Mesothelial cell of epicardium (in vitro differentiated cells): ENCODE results near the gene MBOAT1. TPM values are rescaled to one million over a fixed set of nuclear protein-coding genes. Genes with fewer than 3 reads are reported as not detected.

Experiments
- DNase-seq, 2 experiments: peaks; one replicate each; pipeline ENCODE4 v3.0.0; 2021; ENCODE audit warnings: low spot score in 2 of 2; ENCODE audit not compliant: unreplicated experiment in 2 of 2
- H3K27ac Mint-ChIP-seq: 2 replicates; pipeline ENCODE4 v1.8.0; 2021; ENCODE audit warnings: mixed read lengths
- H3K27me3 Mint-ChIP-seq: 2 replicates; pipeline ENCODE4 v1.8.0; 2021; ENCODE audit warnings: low read depth, mixed read lengths
- H3K36me3 Mint-ChIP-seq: 2 replicates; pipeline ENCODE4 v1.8.0; 2021; ENCODE audit warnings: mixed read lengths
- H3K4me1 Mint-ChIP-seq: 2 replicates; pipeline ENCODE4 v1.8.0; 2021; ENCODE audit warnings: mixed read lengths
- H3K4me3 Mint-ChIP-seq: 2 replicates; pipeline ENCODE4 v1.8.0; 2021; ENCODE audit warnings: mild to moderate bottlenecking, moderate library complexity, mixed read lengths
- H3K9me3 Mint-ChIP-seq: 2 replicates; pipeline ENCODE4 v1.8.0; 2021; ENCODE audit warnings: mixed read lengths
- total RNA-seq: library from RNA; stranded (reverse); gene quantifications from 3 replicates; pipeline ENCODE4 v1.2.1, GENCODE V29; 2021
- TF ChIP-seq, protein P1 (sequence below): fragments of 200-600 bp; sonication (generic); IDR thresholded peaks from one replicate; pipeline ENCODE4 v1.5.0; 2021; ENCODE audit warnings: antibody characterized with exemption; ENCODE audit not compliant: unreplicated experiment

Gene MBOAT1
- total RNA-seq, 1 donor from 2014 or later, result 23.5 TPM

DNA sequence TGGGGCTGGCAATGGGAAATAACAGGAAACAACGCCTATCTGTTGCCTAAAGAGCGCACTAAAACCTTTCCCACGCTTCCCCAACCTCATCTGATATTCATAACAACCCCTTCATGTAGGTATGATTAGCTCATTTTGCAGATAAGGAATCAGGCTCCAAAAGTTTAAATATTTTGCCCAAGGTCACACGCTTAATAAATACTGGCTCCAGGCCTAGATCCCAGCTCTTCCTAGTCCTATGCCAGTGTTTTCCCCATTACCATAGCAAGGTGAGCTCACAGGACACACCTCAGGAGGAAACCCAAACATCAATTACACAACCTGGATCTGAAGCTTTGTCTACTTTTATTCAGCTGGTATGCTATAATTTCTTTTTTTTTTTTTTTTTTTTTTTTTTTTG, 19.6 kb downstream of the MBOAT1 start:
- no peaks in the 10 kb centered on the region for H3K27me3 Mint-ChIP-seq
- no peak overlapping the region for H3K4me3 Mint-ChIP-seq
- H3K27ac Mint-ChIP-seq, result no peak overlapping the region
- TF ChIP-seq, protein P1, sequence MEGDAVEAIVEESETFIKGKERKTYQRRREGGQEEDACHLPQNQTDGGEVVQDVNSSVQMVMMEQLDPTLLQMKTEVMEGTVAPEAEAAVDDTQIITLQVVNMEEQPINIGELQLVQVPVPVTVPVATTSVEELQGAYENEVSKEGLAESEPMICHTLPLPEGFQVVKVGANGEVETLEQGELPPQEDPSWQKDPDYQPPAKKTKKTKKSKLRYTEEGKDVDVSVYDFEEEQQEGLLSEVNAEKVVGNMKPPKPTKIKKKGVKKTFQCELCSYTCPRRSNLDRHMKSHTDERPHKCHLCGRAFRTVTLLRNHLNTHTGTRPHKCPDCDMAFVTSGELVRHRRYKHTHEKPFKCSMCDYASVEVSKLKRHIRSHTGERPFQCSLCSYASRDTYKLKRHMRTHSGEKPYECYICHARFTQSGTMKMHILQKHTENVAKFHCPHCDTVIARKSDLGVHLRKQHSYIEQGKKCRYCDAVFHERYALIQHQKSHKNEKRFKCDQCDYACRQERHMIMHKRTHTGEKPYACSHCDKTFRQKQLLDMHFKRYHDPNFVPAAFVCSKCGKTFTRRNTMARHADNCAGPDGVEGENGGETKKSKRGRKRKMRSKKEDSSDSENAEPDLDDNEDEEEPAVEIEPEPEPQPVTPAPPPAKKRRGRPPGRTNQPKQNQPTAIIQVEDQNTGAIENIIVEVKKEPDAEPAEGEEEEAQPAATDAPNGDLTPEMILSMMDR, result no peak
- H3K9me3 Mint-ChIP-seq, result peaks cover 30% of the 10 kb centered on the region
- peaks cover 15% of the 10 kb centered on the region for H3K36me3 Mint-ChIP-seq
- H3K4me1 Mint-ChIP-seq, result peaks cover 6% of the 10 kb centered on the region
- no peak for DNase-seq

DNA sequence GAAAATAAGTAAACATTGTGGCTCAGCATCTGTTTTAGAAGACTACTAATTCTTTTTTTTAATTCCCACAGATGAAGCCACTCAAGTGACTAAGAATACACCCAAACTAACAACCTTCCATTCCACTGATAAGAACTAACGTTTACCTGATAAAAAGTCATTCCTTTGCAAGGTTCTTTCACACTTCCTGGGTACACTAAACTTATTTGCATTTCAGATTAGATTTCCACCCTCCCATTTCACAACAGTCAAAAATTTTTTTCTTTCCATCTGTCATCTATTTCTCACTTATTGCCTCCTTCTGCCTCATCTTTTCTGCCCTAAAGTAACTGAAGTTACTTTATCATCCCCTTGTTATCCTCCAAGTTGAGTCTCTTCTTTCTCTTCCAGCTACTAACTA, 20.3 kb downstream of the MBOAT1 start:
- DNase-seq, result no peak
- Mint-ChIP-seq H3K4me1 (no peaks in the 10 kb centered on the region), H3K27ac (no peak overlapping the region), H3K36me3 (peaks cover 21% of the 10 kb centered on the region), H3K9me3 (peaks cover 34% of the 10 kb centered on the region), H3K27me3 (no peaks in the 10 kb centered on the region), H3K4me3 (no peak overlapping the region)
- TF ChIP-seq, protein P1, result no peak

DNA sequence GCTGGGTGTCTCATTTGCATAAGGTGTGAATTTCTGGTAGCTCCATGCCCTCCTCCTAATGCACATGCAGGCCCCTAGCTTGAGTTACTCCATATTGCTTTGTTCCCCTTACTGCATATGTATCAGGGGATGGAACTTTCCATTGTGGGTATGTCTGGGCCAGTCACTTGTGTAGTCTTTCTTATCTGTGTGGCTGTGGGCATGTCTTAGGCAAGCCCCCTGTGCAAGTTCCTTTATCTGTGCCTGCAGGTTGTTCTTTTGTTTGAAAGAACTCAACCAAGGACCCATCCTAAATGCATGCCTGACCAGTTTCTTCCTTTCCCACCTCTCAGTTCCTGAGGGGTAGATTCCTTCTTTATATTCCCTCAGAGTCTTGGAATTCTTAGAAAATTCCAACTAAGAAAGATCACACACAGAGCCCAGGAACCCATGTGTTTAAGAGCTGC, 23.6 kb downstream of the MBOAT1 start:
- Mint-ChIP-seq H3K36me3 (peaks cover 23% of the 10 kb centered on the region), H3K27ac (no peak overlapping the region), H3K4me1 (peaks cover under 1% of the 10 kb centered on the region), H3K9me3 (peaks cover 26% of the 10 kb centered on the region), H3K4me3 (no peak overlapping the region), H3K27me3 (no peaks in the 10 kb centered on the region)
- no peak for DNase-seq
- TF ChIP-seq, protein P1, result no peak

DNA sequence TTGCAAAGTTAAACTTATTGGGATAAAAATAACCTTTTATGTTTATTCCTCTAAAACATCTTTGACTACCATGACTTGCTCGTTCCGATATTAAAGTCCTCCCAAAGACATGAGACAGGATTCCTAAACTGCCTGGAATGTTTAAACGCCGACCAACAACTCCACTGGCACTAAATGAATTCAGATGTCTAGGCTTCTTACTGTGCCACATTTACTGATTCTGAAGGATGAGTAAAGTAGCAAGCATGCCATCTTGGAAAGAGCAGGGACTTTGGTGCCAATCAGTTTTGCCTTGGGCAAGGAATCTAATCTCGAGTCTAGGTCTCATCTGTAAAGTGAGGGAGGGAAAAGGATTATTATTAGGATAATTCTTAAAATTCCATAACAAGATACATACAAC, 25.3 kb downstream of the MBOAT1 start:
- Mint-ChIP-seq H3K27ac (no peak overlapping the region), H3K4me3 (no peak overlapping the region), H3K9me3 (peaks cover 26% of the 10 kb centered on the region), H3K4me1 (peaks cover 12% of the 10 kb centered on the region), H3K27me3 (no peaks in the 10 kb centered on the region), H3K36me3 (peaks cover 20% of the 10 kb centered on the region)
- TF ChIP-seq, protein P1, result no peak
- no peak for DNase-seq

DNA sequence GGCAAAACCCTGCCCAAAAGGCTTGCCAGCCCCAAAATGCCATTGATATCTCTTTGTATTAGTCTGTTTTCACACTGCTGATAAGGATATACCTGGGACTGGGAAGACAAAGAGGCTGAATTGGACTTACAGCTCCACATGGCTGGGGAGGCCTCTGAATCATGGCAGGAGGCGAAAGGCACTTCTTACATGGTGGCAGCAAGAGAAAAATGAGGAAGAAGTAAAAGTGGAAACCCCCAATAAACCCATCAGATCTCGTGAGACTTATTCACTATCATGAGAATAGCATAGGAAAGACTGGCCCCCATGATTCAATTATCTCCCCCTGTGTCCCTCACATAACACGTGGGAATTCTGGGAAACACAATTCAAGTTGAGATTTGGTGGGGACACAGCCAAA, 28.6 kb downstream of the MBOAT1 start:
- Mint-ChIP-seq H3K27ac (no peak overlapping the region), H3K4me3 (no peak overlapping the region), H3K36me3 (peaks cover 26% of the 10 kb centered on the region), H3K4me1 (peaks cover 12% of the 10 kb centered on the region), H3K27me3 (no peaks in the 10 kb centered on the region), H3K9me3 (peaks cover 18% of the 10 kb centered on the region)
- no peak for DNase-seq
- TF ChIP-seq, protein P1, result no peak

DNA sequence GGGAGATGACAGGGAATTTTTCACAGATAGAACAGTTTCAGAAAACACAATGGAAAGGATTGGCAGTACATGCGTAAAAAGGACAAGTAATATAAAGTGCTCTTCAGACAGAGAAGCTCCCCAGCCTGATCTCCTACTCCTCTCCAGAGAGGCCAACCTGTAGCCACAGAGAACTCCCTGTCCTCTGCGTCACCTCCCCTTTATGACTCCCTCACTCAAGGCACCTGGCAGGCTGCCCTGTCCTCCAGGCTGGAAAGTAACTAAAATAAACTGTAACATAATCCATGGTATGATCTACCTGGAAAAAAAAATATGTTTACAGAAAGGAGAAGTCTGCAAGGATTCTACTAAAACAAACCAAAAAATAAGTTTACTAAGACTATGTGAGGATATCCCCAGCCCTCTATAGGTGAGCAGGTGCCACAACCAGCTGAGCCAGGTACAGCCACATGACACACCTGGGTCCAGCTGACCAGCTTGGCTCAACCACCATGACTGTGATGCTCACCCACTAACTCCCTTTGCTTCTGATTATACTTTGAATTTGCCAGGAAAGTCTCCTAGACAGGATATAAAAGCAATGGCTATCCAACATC, 29.2 kb downstream of the MBOAT1 start:
- DNase-seq, result no peak
- no peak overlapping the region for H3K4me3 Mint-ChIP-seq
- peaks cover 13% of the 10 kb centered on the region for H3K9me3 Mint-ChIP-seq
- peak overlapping the region; percentile 65 for H3K27ac Mint-ChIP-seq
- peaks cover 26% of the 10 kb centered on the region for H3K36me3 Mint-ChIP-seq
- H3K27me3 Mint-ChIP-seq, result no peaks in the 10 kb centered on the region
- TF ChIP-seq, protein P1, result no peak
- peaks cover 12% of the 10 kb centered on the region for H3K4me1 Mint-ChIP-seq
